PFSK-1 (cell line): ENCODE data around the gene GOT2.

Experiments
- POLR2AphosphoS5 ChIP-seq: IDR thresholded peaks from 2 replicates; pipeline ENCODE4 v1.6.1; 2012; ENCODE audit warnings: low read depth, mild to moderate bottlenecking, control low read depth, low read length, moderate library complexity
- REST ChIP-seq, 2 experiments: IDR thresholded peaks; 2 replicates each; pipeline versions ENCODE4 v1.6.1 to v1.8.0; 2011 to 2012; ENCODE audit warnings: low read depth in 2 of 2, low read length in 2 of 2, control low read depth in 1 of 2, inconsistent platforms in 1 of 2, mild to moderate bottlenecking in 1 of 2, moderate library complexity in 1 of 2; ENCODE audit not compliant: insufficient read depth in 1 of 2
- SIN3A ChIP-seq: IDR thresholded peaks from 2 replicates; pipeline ENCODE4 v1.6.1; 2012; ENCODE audit warnings: mild to moderate bottlenecking, low read length, moderate library complexity, borderline replicate concordance; ENCODE audit not compliant: insufficient read depth
- TAF1 ChIP-seq: IDR thresholded peaks from 2 replicates; pipeline ENCODE4 v1.6.1; 2012; ENCODE audit warnings: low read length, control low read depth, borderline replicate concordance; ENCODE audit not compliant: insufficient read depth

- TF ChIP-seq POLR2AphosphoS5 = no peak
- TF ChIP-seq TAF1 = no peak
- no peak for TF ChIP-seq SIN3A
- no peak for TF ChIP-seq REST (IDR thresholded peaks at IDR 0.05; ENCODE audit: insufficient read depth in 1 of 2, low read depth in 2 of 2, low read length in 2 of 2)
These were observed 33.5 kb upstream of the GOT2 start for GRCh38 chr16:58767581-58767980.
